Activated B cell treated with CpG ODN at 0.5 μM for 24 hours (primary cell): Measurements from ENCODE around the gene PNMA8C. TPM values are rescaled to one million over a fixed set of nuclear protein-coding genes. Genes with fewer than 3 reads are reported as not detected.

Experiments
- ATAC-seq: fragments of 200-7000 bp; cut with Tn5 transposase; one replicate; pipeline ENCODE4 v1.10.0; 2021; ENCODE audit warnings: low read depth, mild to moderate bottlenecking, moderate library complexity
- CTCF ChIA-PET: fragments of 350-600 bp; sonication (Branson Sonifier 250); formaldehyde crosslinking; loops from one replicate; lab custom pipeline; 2021; ENCODE audit warnings: antibody characterized with exemption; lab: Charles Lee
- POLR2A ChIA-PET: fragments of 350-600 bp; sonication (Branson Sonifier 250); formaldehyde crosslinking; loops from one replicate; lab custom pipeline; 2021; ENCODE audit warnings: antibody characterized with exemption; lab: Charles Lee
- DNase-seq: peaks from one replicate; pipeline ENCODE4 v3.0.0; 2022
- H3K27ac Mint-ChIP-seq: one replicate; pipeline ENCODE4 v1.8.0; 2020; ENCODE audit warnings: mixed read lengths
- H3K27me3 Mint-ChIP-seq: one replicate; pipeline ENCODE4 v1.8.0; 2021; ENCODE audit warnings: mixed read lengths
- H3K36me3 Mint-ChIP-seq: one replicate; pipeline ENCODE4 v1.8.0; 2021; ENCODE audit warnings: low read depth, mixed read lengths
- H3K4me1 Mint-ChIP-seq: one replicate; pipeline ENCODE4 v1.8.0; 2021; ENCODE audit warnings: mixed read lengths
- H3K4me3 Mint-ChIP-seq: one replicate; pipeline ENCODE4 v1.8.0; 2020; ENCODE audit warnings: mild to moderate bottlenecking, mixed read lengths
- H3K9me3 Mint-ChIP-seq: one replicate; pipeline ENCODE4 v1.8.0; 2020; ENCODE audit warnings: mixed read lengths
- CTCF ChIP-seq: fragments of 200-600 bp; IDR thresholded peaks from one replicate; pipeline ENCODE4 v1.8.0; 2022; ENCODE audit warnings: antibody characterized with exemption, mild to moderate bottlenecking
- intact Hi-C: fragments of 100-400 bp; cut with micrococcal nuclease; formaldehyde crosslinking; loops from one replicate; pipeline ENCODE4 v1.15.1; 2024
- total RNA-seq: library from RNA; stranded (reverse); gene quantifications from 2 replicates; pipeline ENCODE4 v1.2.3, GENCODE V29; 2022

Gene PNMA8C
- total RNA-seq, 1 donor from 2014 or later, result not detected

DNA sequence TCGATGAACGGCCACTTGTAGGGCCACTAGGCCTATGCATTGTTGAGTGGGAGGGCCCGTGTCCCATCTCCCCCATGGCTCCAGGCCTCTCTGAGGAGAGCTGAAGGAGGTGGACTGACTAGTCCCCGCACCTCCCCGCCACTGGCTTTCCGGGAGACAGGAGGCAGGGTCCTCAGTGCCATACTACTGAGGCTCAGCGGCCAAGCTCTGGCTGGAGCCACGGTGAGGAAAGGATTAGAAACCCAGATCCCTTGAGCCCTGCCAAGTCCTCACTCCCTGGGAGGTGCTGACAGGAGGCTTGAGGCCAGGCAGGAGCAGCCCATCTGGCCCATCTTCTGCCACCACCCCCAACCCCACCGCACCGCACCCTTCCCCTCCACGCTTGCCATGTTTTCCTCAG, 44.3 kb downstream of the PNMA8C start:
- no peak for TF ChIP-seq CTCF
- intact Hi-C loops, result no loop called here
- CTCF ChIA-PET, result no interaction called here
- DNase-seq (no peak), ATAC-seq (no peak)
- no peak overlapping the region for H3K27ac Mint-ChIP-seq
- H3K36me3 Mint-ChIP-seq, result peaks cover 92% of the 10 kb centered on the region
- no peaks in the 10 kb centered on the region for H3K27me3 Mint-ChIP-seq
- POLR2A ChIA-PET, result no interaction called here
- peaks cover 3% of the 10 kb centered on the region for H3K4me1 Mint-ChIP-seq
- H3K4me3 Mint-ChIP-seq, result no peak overlapping the region
- no peaks in the 10 kb centered on the region for H3K9me3 Mint-ChIP-seq

- Mint-ChIP-seq H3K36me3 (peaks cover 93% of the 10 kb centered on the region), H3K4me1 (peaks cover 3% of the 10 kb centered on the region), H3K27me3 (no peaks in the 10 kb centered on the region), H3K9me3 (no peaks in the 10 kb centered on the region), H3K4me3 (no peak overlapping the region), H3K27ac (no peak overlapping the region)
- DNase-seq (no peak), ATAC-seq (no peak)
- intact Hi-C loops, result no loop called here
- CTCF ChIA-PET, result no interaction called here
- TF ChIP-seq CTCF, result no peak
- POLR2A ChIA-PET, result no interaction called here
These were observed 44.9 kb downstream of the PNMA8C start for GRCh38 chr19:46383846-46384245.

- Mint-ChIP-seq H3K9me3 (no peaks in the 10 kb centered on the region), H3K4me1 (peaks cover 3% of the 10 kb centered on the region), H3K4me3 (no peak overlapping the region), H3K27ac (no peak overlapping the region), H3K36me3 (peaks cover 93% of the 10 kb centered on the region), H3K27me3 (no peaks in the 10 kb centered on the region)
- TF ChIP-seq CTCF, result no peak
- POLR2A ChIA-PET, result no interaction called here
- DNase-seq (no peak), ATAC-seq (no peak)
- intact Hi-C loops, result no loop called here
- CTCF ChIA-PET, result no interaction called here
These were observed 45.4 kb downstream of the PNMA8C start for GRCh38 chr19:46383171-46383815.

DNA sequence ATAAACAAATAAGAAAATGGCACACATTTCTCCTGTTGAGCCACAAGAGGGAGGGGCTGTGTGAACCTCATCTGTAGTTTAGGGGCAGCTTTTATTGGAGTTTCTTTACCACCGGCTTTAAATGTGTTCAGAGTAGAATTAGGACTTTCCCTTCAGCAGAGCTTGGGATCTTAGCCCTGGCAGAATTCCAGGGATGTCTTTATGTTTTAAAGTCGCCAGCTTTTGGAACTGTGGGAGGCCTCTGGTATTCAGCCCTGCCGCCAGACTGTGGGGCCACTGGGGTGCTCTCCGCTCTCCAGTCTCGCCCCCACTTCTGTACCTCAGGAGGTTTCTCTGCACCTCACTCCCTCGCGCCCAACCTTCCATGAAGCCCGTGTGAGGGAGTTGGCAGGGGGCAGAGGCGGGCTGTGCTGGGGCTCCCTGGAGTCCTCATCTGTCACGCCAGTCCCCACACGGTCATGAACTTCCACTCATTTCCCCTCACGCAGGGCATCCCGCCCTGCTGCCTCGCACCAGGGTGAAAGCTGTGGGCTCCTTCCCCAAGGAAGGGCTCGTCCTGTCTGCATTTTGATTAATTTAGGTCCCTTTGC, 46.9 kb downstream of the PNMA8C start:
- no peak for TF ChIP-seq CTCF
- ATAC-seq (no peak), DNase-seq (no peak)
- CTCF ChIA-PET, result no interaction called here
- Mint-ChIP-seq H3K27ac (no peak overlapping the region), H3K27me3 (no peaks in the 10 kb centered on the region), H3K9me3 (no peaks in the 10 kb centered on the region), H3K4me1 (peaks cover 3% of the 10 kb centered on the region), H3K4me3 (no peak overlapping the region), H3K36me3 (peaks cover 93% of the 10 kb centered on the region)
- POLR2A ChIA-PET, result interaction anchor here (0.5 kb wide), 1 partner anchor 15 kb away, joined by 15 read pairs; no protein-coding TSS in a partner anchor
- intact Hi-C loops, result no loop called here

- TF ChIP-seq CTCF, result no peak
- ChIA-PET CTCF (no interaction called here), POLR2A (no interaction called here)
- ATAC-seq (no peak), DNase-seq (no peak)
- intact Hi-C loops, result no loop called here
- Mint-ChIP-seq H3K27ac (no peak overlapping the region), H3K27me3 (no peaks in the 10 kb centered on the region), H3K4me1 (peaks cover 3% of the 10 kb centered on the region), H3K36me3 (peaks cover 94% of the 10 kb centered on the region), H3K9me3 (no peaks in the 10 kb centered on the region), H3K4me3 (no peak overlapping the region)
These were observed 47.4 kb downstream of the PNMA8C start for GRCh38 chr19:46381346-46381745.
